Immature natural killer cell (primary cell): Measurements from ENCODE around the gene FGG. TPM values are rescaled to one million over a fixed set of nuclear protein-coding genes. Genes with fewer than 3 reads are reported as not detected.

Source experiments
- DNase-seq, 3 donors: peaks; one replicate each; pipeline ENCODE4 v3.0.0; 2022; ENCODE audit warnings: mixed read lengths in 1 of 3
- H3K27ac Mint-ChIP-seq, 6 donors: one replicate each; pipeline ENCODE4 v1.8.0; 2020; ENCODE audit warnings: mixed read lengths in 6 of 6, mild to moderate bottlenecking in 5 of 6, inconsistent platforms in 4 of 6, moderate library complexity in 3 of 6
- H3K27me3 Mint-ChIP-seq, 3 donors: one replicate each; pipeline ENCODE4 v1.8.0; 2020 to 2021; ENCODE audit warnings: low read depth in 3 of 3, mild to moderate bottlenecking in 3 of 3, mixed read lengths in 3 of 3, moderate library complexity in 3 of 3, inconsistent platforms in 1 of 3
- H3K36me3 Mint-ChIP-seq, 3 donors: one replicate each; pipeline ENCODE4 v1.8.0; 2020; ENCODE audit warnings: mixed read lengths in 3 of 3, inconsistent platforms in 2 of 3, mild to moderate bottlenecking in 2 of 3
- H3K4me1 Mint-ChIP-seq, 2 donors: one replicate each; pipeline ENCODE4 v1.8.0; 2020; ENCODE audit warnings: inconsistent platforms in 2 of 2, mild to moderate bottlenecking in 2 of 2, mixed read lengths in 2 of 2, moderate library complexity in 1 of 2
- H3K4me3 Mint-ChIP-seq, 5 donors: one replicate each; pipeline ENCODE4 v1.8.0; 2020; ENCODE audit warnings: mild to moderate bottlenecking in 5 of 5, mixed read lengths in 5 of 5, inconsistent platforms in 3 of 5, moderate library complexity in 3 of 5
- H3K9me3 Mint-ChIP-seq, 6 donors: one replicate each; pipeline ENCODE4 v1.8.0; 2020; ENCODE audit warnings: mild to moderate bottlenecking in 6 of 6, mixed read lengths in 6 of 6, inconsistent platforms in 4 of 6, moderate library complexity in 3 of 6
- polyA plus RNA-seq, 3 donors: library from polyadenylated mRNA; unstranded; fragments of 300-500 nt; fragmentation: Illumina TruSeq; gene quantifications; one replicate each; pipeline ENCODE4 v1.2.3, GENCODE V29; 2021

The FGG gene
- polyA plus RNA-seq, 3 donors from 2014 or later = not detected

DNA sequence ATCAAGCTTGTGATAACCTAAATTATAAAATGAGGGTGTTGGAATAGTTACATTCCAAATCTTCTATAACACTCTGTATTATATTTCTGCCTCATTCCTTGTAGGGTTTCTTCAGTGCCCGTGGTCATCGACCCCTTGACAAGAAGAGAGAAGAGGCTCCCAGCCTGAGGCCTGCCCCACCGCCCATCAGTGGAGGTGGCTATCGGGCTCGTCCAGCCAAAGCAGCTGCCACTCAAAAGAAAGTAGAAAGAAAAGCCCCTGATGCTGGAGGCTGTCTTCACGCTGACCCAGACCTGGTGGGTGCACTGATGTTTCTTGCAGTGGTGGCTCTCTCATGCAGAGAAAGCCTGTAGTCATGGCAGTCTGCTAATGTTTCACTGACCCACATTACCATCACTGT lies 46.8 kb downstream of the FGG start:
- H3K9me3 Mint-ChIP-seq = no peaks in the 10 kb centered on the region
- H3K4me3 Mint-ChIP-seq = no peak overlapping the region
- no peak overlapping the region for H3K27ac Mint-ChIP-seq
- DNase-seq = no peak
- no peaks in the 10 kb centered on the region for H3K36me3 Mint-ChIP-seq
- H3K27me3 Mint-ChIP-seq = no peaks in the 10 kb centered on the region
- H3K4me1 Mint-ChIP-seq = no peaks in the 10 kb centered on the region

- Mint-ChIP-seq H3K9me3 (no peaks in the 10 kb centered on the region), H3K4me3 (no peak overlapping the region), H3K27me3 (peaks cover 0 to 3% (median 0%) of the 10 kb centered on the region in 3 donors), H3K36me3 (no peaks in the 10 kb centered on the region), H3K27ac (no peak overlapping the region), H3K4me1 (no peaks in the 10 kb centered on the region)
- no peak for DNase-seq
Observed at GRCh38 chr4:154564311-154564710, 48.1 kb downstream of the FGG start.

DNA sequence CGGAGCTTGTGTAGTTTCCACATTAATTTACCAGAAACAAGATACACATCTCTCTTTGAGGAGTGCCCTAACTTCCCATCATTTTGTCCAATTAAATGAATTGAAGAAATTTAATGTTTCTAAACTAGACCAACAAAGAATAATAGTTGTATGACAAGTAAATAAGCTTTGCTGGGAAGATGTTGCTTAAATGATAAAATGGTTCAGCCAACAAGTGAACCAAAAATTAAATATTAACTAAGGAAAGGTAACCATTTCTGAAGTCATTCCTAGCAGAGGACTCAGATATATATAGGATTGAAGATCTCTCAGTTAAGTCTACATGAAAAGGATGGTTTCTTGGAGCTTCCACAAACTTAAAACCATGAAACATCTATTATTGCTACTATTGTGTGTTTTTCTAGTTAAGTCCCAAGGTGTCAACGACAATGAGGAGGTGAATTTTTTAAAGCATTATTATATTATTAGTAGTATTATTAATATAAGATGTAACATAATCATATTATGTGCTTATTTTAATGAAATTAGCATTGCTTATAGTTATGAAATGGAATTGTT lies 49.7 kb downstream of the FGG start, which contains the start of gene FGB:
Gene FGB, plus strand, starts transcription at position 315 of the 558 bp plus-strand sequence. Its CDS starts 8 bp downstream, at position 323.
- Mint-ChIP-seq H3K27ac (no peak within 1 kb of the TSS), H3K36me3 (no peaks in the 10 kb centered on the region), H3K27me3 (peaks cover 0 to 5% (median 2%) of the 10 kb centered on the region in 3 donors), H3K4me3 (no peak within 1 kb of the TSS), H3K9me3 (no peaks in the 10 kb centered on the region), H3K4me1 (no peaks in the 10 kb centered on the region)
- no peak for DNase-seq

- Mint-ChIP-seq H3K27ac (no peak overlapping the region), H3K4me1 (no peaks in the 10 kb centered on the region), H3K36me3 (no peaks in the 10 kb centered on the region), H3K4me3 (no peak overlapping the region), H3K27me3 (peaks cover 0 to 5% (median 2%) of the 10 kb centered on the region in 3 donors), H3K9me3 (no peaks in the 10 kb centered on the region)
- no peak for DNase-seq
Observed at GRCh38 chr4:154560824-154561231, 51.6 kb downstream of the FGG start.

GRCh38 chr4:154560419-154560801 lies 52.0 kb downstream of the FGG start:
- Mint-ChIP-seq H3K36me3 (no peaks in the 10 kb centered on the region), H3K4me1 (no peaks in the 10 kb centered on the region), H3K9me3 (no peaks in the 10 kb centered on the region), H3K27me3 (peaks cover 0 to 5% (median 2%) of the 10 kb centered on the region in 3 donors), H3K4me3 (no peak overlapping the region), H3K27ac (no peak overlapping the region)
- no peak for DNase-seq

DNA sequence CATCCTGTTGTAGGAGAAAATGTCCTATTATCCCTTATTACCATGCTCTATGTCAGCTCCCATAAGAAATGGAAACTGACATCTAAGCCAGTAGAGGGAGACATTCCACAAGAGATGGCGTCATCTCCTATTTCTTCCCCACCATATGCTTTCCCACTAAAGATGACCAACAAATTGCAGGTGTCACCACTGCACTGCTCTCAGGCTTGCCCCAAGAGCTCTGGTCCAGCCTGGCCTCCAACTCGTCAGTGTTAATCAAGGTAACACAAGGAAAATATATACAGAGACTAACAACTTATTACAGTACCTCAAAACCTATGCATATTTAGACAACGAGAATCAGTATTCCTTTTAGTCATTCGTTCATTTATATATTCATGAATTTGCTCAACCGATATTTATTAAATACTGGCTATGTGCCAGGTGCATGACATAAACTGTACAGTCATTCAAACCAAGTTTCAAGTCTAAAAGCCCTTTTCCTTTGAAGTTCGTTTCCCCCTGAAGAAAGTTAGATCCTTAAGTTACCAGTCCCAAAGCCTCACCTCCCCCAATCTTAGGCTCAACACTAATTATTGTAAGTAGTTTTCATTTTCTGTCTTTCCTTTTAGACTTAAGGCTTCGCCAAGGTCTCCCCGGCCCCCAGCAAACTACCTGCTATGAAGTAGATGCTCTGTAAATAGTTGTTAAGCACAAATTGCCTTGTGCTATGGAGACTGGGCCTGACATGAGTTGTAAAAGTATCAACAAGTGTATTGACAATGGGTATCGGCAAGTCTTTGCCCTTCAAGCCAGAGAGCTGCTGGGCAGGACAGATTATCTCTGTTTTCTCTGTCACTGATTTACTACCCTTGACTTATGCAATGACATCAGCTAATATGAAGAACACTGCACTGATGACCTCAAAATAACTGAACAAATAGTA lies 52.7 kb downstream of the FGG start:
- DNase-seq = no peak
- Mint-ChIP-seq H3K27me3 (peaks cover 0 to 5% (median 2%) of the 10 kb centered on the region in 3 donors), H3K36me3 (no peaks in the 10 kb centered on the region), H3K27ac (no peak overlapping the region), H3K9me3 (no peaks in the 10 kb centered on the region), H3K4me3 (no peak overlapping the region), H3K4me1 (no peaks in the 10 kb centered on the region)

- no peak overlapping the region for H3K4me3 Mint-ChIP-seq
- no peak overlapping the region for H3K27ac Mint-ChIP-seq
- H3K4me1 Mint-ChIP-seq = no peaks in the 10 kb centered on the region
- H3K36me3 Mint-ChIP-seq = no peaks in the 10 kb centered on the region
- no peaks in the 10 kb centered on the region for H3K9me3 Mint-ChIP-seq
- DNase-seq = no peak
- peaks cover 0 to 5% (median 2%) of the 10 kb centered on the region in 3 donors for H3K27me3 Mint-ChIP-seq
Observed at GRCh38 chr4:154559141-154559493, 53.3 kb downstream of the FGG start.

Other genes starting within 250 kb of the FGG start
- not detected for gene DCHS2, start 120.9 kb downstream of the FGG start, polyA plus RNA-seq
- 10 to 100 TPM; 54.4 to 71.2 (median 68.7) TPM for gene PLRG1, start 62.3 kb downstream of the FGG start, polyA plus RNA-seq
- gene FGB, start 49.6 kb downstream of the FGG start, polyA plus RNA-seq = not detected
- gene FGA, start 21.9 kb downstream of the FGG start, polyA plus RNA-seq = not detected
- not detected for gene LRAT, start 131.3 kb upstream of the FGG start, polyA plus RNA-seq
- not detected for gene RBM46, start 168.6 kb upstream of the FGG start, polyA plus RNA-seq